Heart right ventricle (tissue), 16 donors: ENCODE results near the gene CDHR4. TPM values are rescaled to one million over a fixed set of nuclear protein-coding genes. Genes with fewer than 3 reads are reported as not detected.

Experiments
- ATAC-seq, 8 donors: fragments of 200-7000 bp; cut with Tn5 transposase; one replicate each; pipeline ENCODE4 v1.9.1; 2020; ENCODE audit warnings: mild to moderate bottlenecking in 8 of 8, moderate library complexity in 8 of 8, moderate number of reproducible peaks in 1 of 8
- DNase-seq, 2 donors: peaks; one replicate each; pipeline ENCODE4 v3.0.0-alpha.2; 2020
- H3K27ac ChIP-seq, 10 donors: fragments of 200-600 bp; sonication (generic) in 2 of 10; one replicate each; pipeline versions ENCODE4 v1.5.0 to v1.8.0; 2020 to 2022; ENCODE audit warnings: mild to moderate bottlenecking in 3 of 10
- H3K27me3 ChIP-seq, 7 donors: fragments of 200-600 bp; one replicate each; pipeline ENCODE4 v1.8.0; 2021 to 2022; ENCODE audit warnings: mild to moderate bottlenecking in 2 of 7
- H3K36me3 ChIP-seq, 9 donors: fragments of 200-600 bp; sonication (generic) in 1 of 9; one replicate each; pipeline versions ENCODE4 v1.5.0 to v1.8.0; 2020 to 2022; ENCODE audit warnings: mild to moderate bottlenecking in 2 of 9
- H3K4me1 ChIP-seq, 9 donors: fragments of 200-600 bp; sonication (generic) in 1 of 9; one replicate each; pipeline versions ENCODE4 v1.5.0 to v1.8.0; 2020 to 2022; ENCODE audit warnings: mild to moderate bottlenecking in 4 of 9
- H3K4me3 ChIP-seq, 10 donors: fragments of 200-600 bp; sonication (generic) in 2 of 10; one replicate each; pipeline versions ENCODE4 v1.5.0 to v1.8.0; 2020 to 2022; ENCODE audit warnings: mild to moderate bottlenecking in 7 of 10, moderate library complexity in 2 of 10
- H3K9me3 ChIP-seq, 11 donors: fragments of 200-600 bp in 10 of 11; sonication (generic) in 2 of 11; one replicate each; pipeline versions ENCODE4 v1.5.0 to v1.8.0; 2013 to 2022; ENCODE audit warnings: mild to moderate bottlenecking in 2 of 11, control low read depth in 1 of 11, moderate library complexity in 1 of 11
- CTCF ChIP-seq, 9 donors: fragments of 200-600 bp; sonication (generic) in 2 of 9; IDR thresholded peaks; one replicate each; pipeline versions ENCODE4 v1.5.0 to v1.8.0; 2021 to 2022; ENCODE audit warnings: antibody characterized with exemption in 9 of 9, mild to moderate bottlenecking in 5 of 9, moderate library complexity in 1 of 9
- WGBS, 2 donors: extraction: QIAGEN DNeasy Blood & Tissue Kit; methylation state at CpG; one replicate each; pipeline ENCODE4 v1.1.7; 2013; ENCODE audit warnings: inconsistent platforms in 1 of 2; 5-methylcytosine and 5-hydroxymethylcytosine counted together
- intact Hi-C, 10 donors: fragments of 100-400 bp; cut with DNase I; formaldehyde crosslinking; loops; one replicate each; pipeline versions ENCODE4 v1.11.1 to v1.14.2; 2022
- polyA plus RNA-seq, 2 donors: library from polyadenylated mRNA; stranded (reverse); fragments of 200-250 nt; gene quantifications; one replicate each; pipeline ENCODE4 v1.2.3, GENCODE V29; 2013
- total RNA-seq, 10 donors: library from RNA; stranded (reverse); fragmentation: NEBNext Ultra II Directional in 3 of 10; extraction: Animal tissue kit (Norgen Biotek cat#: 25700) in 3 of 10; gene quantifications; one replicate each; pipeline versions ENCODE4 v1.2.1 to v1.2.4, GENCODE V29; 2021 to 2023
- donor health status: Arrhythmogenic right ventricular cardiomyopathy.
- donor health status: ischemic (EF 13 %, LVEDD 7.1; RV severe dilation, severe dysfunction).
- donor health status: healthy with polysubstance abuse.
- donor health status: DM: no; HTN: yes; CAD: no.
- donor health status: DM: no; HTN: no; CAD: no.
- donor health status: ischemic (EF 25% LVEDD 6.9; RV normal size, moderate dysfunction).
- donor health status: ischemic (EF 25% LVEDD 5.7; RV mildly dilated, moderate dysfunction).
- donor health status: healthy.
- donor health status: DM: yes; HTN: yes; CAD: no.
- donor health status: Ischemic cardiomyopathy.
- donor health status: ischemic (EF 35%, LVEDD 5.7; RV mildly dilated, moderate dysfunction).
- donor health status: nonischemic (EF 11% LVEDD 7.7; RV severe dilation, severe dysfunction).
- donor health status: DM: yes; HTN: yes; CAD: no.
- donor health status: PGD.
- donor health status: ischemic (EF 29% LVEDD 5.4; RV normal size, mild dysfunction).
- donor health status: nonischemic (EF 23%, LVEDD 6.1; RV moderate dilation, normal function).

Gene CDHR4
- total and polyA plus RNA-seq, 12 donors: 0.01 to 0.80 TPM; not detected in 10

GRCh38 chr3:49794926-49795905, 4.5 kb downstream of the CDHR4 start:
- Histone ChIP-seq H3K4me3 (no peak overlapping the region), H3K9me3 (no peaks in the 10 kb centered on the region), H3K27me3 (no peaks in the 10 kb centered on the region), H3K4me1 (no peaks in the 10 kb centered on the region), H3K27ac (no peak overlapping the region), H3K36me3 (no peaks in the 10 kb centered on the region)
- 89 to 90% methylated on average over 23 to 24 of the region's 24 CpGs for WGBS, 2 donors
- TF ChIP-seq CTCF (IDR thresholded peaks at IDR 0.05): no peak
- ATAC-seq: no peak
- DNase-seq: no peak
- intact Hi-C loops: loop anchor here in 1 of 10 donors (5.0 kb wide), 1 partner anchor 112 kb away; no protein-coding TSS in a partner anchor

DNA sequence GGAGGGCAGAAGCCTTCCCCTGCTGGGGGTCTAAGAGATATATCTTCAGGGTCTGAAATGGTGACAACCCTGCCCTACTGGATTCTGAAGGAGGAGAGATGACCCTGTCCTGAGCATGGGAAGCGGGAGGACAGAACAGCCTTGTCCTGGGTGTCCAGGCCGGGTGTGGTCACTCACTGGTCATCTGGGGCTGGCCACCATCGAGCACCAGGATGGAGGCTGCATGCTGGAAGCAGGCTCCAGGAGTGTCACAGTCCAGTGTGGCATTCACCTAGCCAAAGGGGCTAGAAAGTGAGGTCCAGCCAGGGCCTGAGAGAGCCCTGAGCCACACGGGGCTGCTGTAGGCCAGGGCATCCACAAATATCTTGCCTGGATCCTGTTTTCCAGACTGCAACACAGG, 5.2 kb downstream of the CDHR4 start:
- no peak for DNase-seq
- H3K27me3 ChIP-seq: no peaks in the 10 kb centered on the region
- intact Hi-C loops: no loop called here
- WGBS, 2 donors: 80 to 87% methylated on average over 4 of the region's 4 CpGs
- H3K36me3 ChIP-seq: no peaks in the 10 kb centered on the region
- H3K27ac ChIP-seq: no peak overlapping the region
- H3K4me3 ChIP-seq: no peak overlapping the region
- TF ChIP-seq CTCF (IDR thresholded peaks at IDR 0.05): no peak
- H3K9me3 ChIP-seq: no peaks in the 10 kb centered on the region
- no peak for ATAC-seq
- no peaks in the 10 kb centered on the region for H3K4me1 ChIP-seq

DNA sequence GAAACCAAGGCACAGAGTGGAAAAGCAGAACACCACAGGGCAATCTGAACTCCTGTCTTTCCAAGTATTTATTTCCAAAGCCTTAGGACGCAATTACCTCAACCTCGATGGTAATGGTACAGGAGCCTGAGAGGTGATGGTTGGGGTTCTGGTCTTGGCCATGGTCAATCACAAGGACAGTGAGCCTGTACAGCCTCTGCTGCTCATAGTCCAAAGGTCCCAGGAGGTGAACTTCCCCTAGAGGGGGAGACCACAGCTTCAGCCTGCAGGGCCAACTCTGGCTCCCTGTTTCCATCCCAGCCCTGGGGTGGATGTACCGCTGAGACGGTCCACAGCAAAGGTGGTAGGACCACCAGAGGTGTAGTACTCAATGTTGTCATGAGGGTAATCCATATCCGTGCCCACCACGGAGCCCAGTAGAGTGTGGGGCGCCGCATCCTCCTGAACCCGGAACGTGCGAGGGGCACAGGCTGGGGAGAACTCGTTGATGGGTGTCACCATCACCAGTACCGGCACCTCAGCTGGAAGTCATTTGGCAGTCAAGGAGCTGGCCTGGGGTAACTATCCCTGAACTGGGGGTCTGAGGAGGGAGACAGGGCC, 6.1 kb downstream of the CDHR4 start:
- ATAC-seq (peak in 1 of 8 donors; percentile 11), DNase-seq (no peak)
- 95 to 97% methylated on average over 13 of the region's 13 CpGs for WGBS, 2 donors
- no peak for TF ChIP-seq CTCF (IDR thresholded peaks at IDR 0.05)
- H3K4me3 ChIP-seq: no peak overlapping the region
- intact Hi-C loops: no loop called here
- no peaks in the 10 kb centered on the region for H3K36me3 ChIP-seq
- H3K4me1 ChIP-seq: no peaks in the 10 kb centered on the region
- no peaks in the 10 kb centered on the region for H3K27me3 ChIP-seq
- H3K9me3 ChIP-seq: no peaks in the 10 kb centered on the region
- no peak overlapping the region for H3K27ac ChIP-seq

- no peak for TF ChIP-seq CTCF (IDR thresholded peaks at IDR 0.05)
- no peaks in the 10 kb centered on the region for H3K36me3 ChIP-seq
- H3K9me3 ChIP-seq: no peaks in the 10 kb centered on the region
- no peak overlapping the region for H3K27ac ChIP-seq
- H3K27me3 ChIP-seq: no peaks in the 10 kb centered on the region
- WGBS, 2 donors: 90 to 92% methylated on average over 10 of the region's 10 CpGs
- ATAC-seq (no peak), DNase-seq (no peak)
- peaks cover 0 to 6% (median under 1%) of the 10 kb centered on the region in 9 donors for H3K4me1 ChIP-seq
- intact Hi-C loops: no loop called here
- H3K4me3 ChIP-seq: no peak overlapping the region
Measured at GRCh38 chr3:49792371-49793150, 7.1 kb downstream of the CDHR4 start.
